NCI-H2196 treated with DMSO at 0.1 percent for 48 hours (cell line): ENCODE results near the gene CRABP2.

Experiments used
- DNase-seq: peaks from one replicate; lab custom pipeline; 2025; ENCODE audit not compliant: unreplicated experiment; lab: John Stamatoyannopoulos, UW

The CRABP2 gene

DNA sequence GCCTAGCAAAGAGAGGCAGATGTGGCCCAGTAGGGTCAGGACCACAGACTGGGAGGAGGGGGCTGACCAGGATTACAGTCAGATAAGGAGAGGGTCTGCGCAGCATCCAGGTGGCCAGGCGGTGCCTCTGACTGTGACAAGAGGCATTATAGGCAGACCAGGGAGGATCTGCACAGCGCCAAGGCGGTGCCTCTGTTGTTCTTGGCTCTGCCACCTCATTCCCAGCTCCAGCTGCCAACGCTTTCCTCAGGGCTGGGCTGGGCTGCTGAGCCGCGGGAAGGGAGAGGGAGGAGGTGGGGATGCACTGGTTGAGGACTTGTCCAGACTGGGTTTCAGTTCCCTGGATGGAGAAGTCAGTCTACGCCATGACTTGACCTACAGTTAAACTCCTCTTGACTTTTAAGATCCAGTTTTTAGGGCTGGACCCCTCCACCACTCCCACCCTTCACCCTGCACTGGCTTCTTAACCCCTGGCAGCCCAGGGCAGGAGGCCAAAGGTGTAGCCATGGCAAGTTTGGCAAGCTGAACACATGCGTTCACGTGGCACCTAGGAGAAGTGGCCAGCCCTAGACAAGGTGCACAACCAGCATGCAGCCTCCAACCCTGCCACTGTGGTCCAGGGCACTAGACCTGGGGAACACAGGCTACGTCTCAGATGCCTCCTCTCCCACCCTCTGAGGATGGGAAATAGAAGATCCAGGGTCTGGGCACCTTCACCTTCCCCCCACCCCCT is 4.5 kb upstream of the CRABP2 start:
- DNase-seq = peak; percentile 86

DNA sequence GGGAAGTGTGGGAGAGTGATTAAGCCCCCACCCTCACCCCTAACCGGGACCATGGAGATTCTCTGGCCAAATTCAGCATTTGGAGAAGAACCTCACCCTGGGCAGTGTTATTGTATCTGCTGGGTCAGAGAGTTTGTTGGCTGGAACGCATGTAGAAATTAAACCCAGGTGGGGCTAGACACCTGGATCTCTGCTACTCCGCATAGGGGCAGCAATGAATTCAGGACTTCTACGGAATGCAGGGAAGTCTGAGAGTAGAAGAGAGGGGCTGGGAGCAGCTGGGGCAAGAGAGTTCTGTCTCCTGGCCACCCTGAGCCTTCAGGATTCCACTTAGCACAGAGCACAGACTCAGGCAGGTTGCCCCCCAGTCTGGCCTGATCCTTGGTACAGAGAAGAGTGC is 3.6 kb upstream of the CRABP2 start:
- no peak for DNase-seq

GRCh38 chr1:156708218-156708661 is 2.9 kb upstream of the CRABP2 start:
- no peak for DNase-seq

DNA sequence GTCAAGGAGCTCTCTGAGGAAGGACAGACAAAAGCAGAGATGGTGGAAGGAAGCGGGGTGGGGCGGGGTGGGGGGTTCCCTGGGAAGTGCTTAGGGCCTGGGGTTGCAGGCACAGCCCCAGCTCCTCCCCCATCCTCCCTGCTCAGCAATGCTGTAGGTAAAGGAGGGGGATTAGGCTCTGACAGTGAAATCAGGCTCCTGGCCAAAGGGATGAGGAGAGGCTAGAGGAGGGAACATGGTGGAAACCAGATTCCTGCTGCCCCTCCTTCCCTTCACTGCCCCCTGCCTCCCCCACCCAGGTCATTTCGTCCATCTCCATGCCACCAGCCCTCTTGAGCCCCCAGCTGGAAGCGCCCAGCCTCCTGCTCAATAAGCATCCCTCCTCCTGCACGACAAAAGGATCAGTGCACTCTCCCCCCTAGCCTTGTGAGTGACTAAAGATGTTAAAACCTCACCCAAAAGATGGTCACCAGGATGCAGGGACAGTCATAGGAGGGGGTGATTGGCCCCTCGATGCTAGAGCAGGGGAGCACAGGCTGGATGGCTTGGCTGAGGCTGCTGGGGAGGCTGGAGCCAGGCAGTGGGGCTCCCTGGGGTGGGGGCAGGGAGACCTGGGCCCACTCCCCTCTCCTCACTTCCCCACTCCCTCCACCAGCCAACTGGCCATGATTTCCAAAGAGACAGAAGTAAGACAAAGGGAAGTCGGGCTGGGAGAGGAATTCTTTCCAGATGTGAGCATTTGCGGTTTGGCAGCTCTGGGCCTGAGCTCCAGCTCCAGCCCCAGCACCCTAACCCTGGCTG is 2.2 kb upstream of the CRABP2 start:
- no peak for DNase-seq

GRCh38 chr1:156706657-156707416 is 1.5 kb upstream of the CRABP2 start:
- DNase-seq = no peak

GRCh38 chr1:156705918-156706656 is 704 bp upstream of the CRABP2 start:
- DNase-seq = peak; percentile 33

DNA sequence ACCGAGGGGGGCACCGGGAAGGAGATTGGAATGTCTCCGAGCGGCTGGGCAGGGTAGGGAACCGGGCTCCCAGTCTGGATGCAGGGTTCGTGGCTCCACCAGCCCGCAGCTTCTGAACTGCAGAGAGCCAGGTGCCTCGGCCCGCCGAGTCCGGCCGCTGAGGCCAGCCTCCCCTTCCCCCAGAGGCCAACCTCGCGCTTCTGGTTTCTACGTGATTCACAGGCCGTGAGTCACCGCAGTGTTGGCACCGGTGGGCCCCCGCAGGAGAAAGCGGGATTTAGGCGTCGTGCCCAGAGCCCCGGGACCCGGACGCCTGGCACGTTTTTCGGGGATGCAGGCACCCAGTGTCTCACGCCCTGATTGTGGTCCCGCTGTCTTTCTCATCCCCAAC is 458 bp downstream of the CRABP2 start:
- no peak for DNase-seq

DNA sequence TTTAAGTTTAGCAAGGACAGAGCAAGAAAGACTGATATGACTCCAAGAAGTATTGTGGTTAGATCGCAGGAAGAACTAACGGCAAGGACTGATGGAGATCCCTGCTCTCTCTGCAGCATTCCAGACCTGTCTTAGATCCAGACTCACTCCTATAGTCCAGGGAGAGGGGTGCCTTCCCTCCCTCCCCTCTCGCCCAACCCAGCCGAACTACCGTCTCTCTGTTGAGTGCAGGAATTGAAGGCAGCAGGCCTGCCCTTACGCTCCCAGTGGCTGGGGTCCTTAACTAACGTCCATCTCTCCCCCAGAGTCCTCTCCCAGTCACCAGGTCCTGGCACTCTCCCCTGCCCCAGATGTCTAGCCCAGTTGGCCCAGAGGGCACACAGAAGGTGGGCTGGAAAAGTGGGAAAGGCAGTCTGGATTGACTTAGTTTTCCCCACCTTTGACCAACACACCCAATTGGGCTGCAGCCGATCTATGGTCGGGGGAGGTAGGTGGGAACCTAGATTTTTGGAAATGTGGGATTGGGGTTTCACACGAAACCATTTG is 1.1 kb downstream of the CRABP2 start:
- DNase-seq = no peak

- no peak for DNase-seq
These were observed 1.6 kb downstream of the CRABP2 start for GRCh38 chr1:156703741-156704140.

GRCh38 chr1:156703336-156703735 is 2.0 kb downstream of the CRABP2 start:
- DNase-seq = no peak

DNA sequence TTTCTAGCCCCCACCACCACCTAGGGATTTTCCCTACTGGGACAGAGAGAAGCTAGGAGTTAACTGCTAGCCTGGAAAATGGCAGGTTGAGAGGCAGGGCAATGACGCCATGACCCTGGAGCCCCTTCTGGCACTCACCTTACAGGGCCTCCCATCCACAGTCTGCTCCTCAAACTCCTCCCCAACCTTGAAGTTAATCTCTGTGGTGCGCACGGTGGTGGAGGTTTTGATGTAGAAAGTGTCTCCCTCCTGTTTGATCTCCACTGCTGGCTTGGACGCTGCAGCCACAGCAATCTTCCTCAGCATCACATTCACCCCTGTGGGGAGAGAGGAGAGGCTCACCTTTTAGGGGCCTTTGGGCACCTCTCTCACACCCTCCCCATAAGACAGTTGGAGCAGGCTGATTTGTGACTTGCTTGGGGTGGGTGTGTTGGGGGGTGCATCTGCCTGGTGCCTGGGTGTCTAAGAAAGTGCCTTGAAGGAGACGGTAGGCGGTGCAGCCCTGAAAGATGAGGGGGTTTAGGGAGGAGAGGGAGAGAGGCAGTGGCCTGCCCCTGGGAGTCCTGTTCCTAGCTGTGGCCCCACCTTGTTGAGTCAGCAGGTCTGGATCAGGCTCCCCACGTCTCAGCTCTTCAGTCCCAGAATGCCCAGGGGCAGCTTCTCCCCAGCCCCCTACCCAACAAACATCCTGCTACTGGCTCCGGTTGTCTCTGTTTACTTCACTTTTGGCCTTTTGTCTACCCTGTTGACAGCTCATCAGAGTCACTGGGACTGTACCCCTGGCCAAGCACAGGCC is 4.4 kb downstream of the CRABP2 start:
- DNase-seq = no peak

DNA sequence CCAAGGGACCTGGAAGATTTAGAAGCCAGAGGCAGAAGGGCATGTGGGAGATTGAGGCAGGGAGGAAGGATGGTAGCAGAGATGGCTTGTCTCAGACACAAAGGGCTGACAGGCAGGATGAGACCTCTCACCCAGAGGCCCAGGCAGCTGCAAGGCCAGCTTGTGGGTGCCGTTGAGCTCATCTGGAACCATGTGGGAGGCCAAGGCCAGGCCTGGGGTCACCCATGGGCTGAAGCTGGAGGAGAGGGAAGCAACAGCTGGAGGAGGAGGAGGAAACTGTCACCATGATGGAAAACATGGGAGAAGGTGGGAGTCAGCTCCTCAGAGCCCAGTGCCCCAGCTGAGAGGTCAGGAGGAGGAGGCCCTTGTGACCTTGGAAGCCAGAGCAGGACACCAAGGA is 6.4 kb downstream of the CRABP2 start:
- DNase-seq = no peak

DNA sequence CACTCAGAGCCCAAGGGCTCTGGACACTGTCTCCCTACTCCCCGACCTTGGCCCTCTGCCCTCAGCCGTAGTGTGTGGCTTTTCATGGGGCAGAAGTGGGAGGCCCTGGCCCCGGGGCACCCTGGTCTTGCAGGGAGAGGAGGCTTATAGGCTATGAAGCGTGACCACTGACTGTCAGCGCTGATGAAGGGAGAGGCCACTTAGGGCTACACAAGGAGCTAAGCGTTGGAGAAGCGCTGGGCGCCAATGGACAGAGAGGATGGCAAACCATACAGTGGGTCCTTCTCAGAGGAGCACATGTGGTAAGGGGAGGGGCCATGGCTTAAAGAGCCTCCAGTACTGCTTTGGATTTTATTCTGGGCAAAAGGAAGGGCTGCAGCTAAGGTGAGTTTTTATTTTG is 7.9 kb downstream of the CRABP2 start:
- DNase-seq = no peak

DNA sequence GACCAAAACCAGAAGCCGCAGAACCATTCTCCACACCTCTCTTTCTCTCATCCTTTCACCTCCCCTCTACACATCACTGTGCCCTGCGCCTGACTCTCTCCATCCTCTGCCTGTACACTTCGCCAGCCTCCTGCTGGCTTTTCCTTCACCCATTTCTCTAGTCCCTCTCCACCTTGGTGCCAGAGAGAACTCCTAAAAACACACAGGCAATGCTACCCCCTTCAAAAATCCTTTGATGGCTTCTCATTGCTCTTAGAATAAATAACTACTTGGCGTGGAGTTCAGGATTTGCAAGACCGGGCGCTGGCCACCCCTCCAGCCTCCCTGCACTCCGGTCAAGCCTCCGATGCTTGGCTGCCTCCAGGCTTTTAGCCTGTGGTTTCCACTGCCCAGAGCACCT is 8.6 kb downstream of the CRABP2 start:
- no peak for DNase-seq

- no peak for DNase-seq
These were observed 10.8 kb downstream of the CRABP2 start for GRCh38 chr1:156694690-156694962.

DNA sequence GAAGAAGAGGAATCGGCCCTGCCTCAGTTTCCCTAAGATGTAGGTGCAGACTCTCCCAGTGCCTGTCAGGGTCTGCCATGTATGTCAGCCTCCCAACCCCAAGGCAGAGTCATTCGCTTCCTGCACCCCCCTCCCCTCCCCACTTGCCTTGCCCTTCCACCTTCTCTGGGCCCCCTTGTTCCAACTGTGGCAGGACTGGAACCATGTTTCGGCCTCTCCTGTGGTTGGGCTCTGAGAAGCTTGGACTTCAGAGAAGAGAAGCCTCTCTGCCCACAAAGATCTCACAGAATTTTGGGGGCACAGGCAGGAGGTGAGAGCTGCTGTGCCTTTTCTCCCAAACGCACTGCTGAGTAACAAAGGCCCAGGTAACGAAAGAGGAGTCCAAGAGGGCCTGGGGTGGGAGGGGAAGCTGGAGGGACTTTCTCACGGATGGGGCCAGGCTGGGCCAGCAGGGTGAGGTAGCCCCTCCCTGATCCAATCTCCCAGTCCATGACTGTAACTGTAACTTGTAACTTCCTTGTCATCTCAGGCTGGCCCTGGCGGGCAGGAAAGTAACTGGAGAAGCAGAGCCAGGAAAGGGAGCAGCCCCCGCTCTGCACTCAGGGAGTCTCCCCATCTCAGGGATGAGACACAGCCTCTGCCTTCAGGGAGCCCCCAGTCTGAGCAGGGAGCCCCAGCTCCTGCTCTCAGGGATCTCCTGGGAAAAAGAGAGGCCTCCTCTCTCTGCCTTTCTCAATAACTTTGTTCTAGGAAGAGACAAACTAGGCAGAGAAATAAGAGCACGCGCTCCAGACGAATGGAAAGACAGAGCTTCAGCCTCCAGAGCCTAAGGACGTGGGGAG is 11.3 kb downstream of the CRABP2 start:
- DNase-seq = no peak

DNA sequence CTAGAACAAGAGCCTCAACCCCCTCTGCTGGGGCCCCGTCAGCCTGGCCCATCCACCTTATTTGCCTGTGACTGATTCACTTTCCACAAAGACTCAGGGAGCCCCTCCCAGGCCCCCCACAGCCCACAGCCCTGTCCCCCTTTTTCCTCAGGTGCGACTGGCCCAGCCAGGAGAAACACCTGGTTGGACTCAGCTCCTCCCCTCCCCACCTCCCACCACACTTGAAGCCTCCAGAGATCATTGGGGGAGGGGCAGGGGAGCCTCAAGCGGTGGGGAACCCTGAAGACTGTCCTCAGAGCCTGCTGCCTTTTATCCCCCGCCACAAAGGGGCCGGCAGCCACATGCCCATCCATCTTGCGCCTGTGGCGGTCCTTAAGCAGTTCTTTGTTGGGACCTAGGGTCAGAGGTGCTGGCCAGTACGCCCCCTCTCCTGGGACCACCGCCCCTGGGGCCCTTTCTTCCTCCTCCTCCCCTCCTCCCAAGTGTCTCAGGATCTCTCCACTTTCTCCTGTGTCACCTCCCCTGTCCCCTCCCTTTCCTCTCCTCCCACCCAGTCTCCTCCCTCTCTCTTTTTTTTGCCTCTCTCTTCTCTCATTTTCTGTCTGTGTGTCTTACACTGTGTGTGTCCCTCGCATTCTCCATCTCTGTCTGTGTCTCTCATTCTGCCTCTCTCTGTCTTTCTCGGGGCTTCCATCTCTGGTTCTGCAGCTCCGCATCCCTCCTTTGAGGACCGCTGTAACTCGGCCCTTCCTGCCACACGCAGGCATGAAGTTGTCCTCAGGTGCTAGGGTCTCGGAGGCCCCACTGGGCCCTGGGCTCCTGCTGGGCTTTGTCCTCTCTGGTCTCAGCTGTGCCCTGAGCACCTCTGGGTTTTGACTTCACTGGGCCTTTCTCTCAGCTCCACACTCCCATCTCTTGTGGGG is 12.2 kb downstream of the CRABP2 start:
- no peak for DNase-seq

- DNase-seq = no peak
These were observed 12.9 kb downstream of the CRABP2 start for GRCh38 chr1:156692441-156692924.
